GM21717 (cell line): ENCODE measurements around the gene GNA12.

Experiments used
- ATAC-seq: cut with Tn5 transposase; IDR thresholded peaks from one replicate; pipeline ENCODE4 v1.9.1; 2021; ENCODE audit warnings: mild to moderate bottlenecking, moderate library complexity; ENCODE audit not compliant: unreplicated experiment

GNA12 gene, protein sequence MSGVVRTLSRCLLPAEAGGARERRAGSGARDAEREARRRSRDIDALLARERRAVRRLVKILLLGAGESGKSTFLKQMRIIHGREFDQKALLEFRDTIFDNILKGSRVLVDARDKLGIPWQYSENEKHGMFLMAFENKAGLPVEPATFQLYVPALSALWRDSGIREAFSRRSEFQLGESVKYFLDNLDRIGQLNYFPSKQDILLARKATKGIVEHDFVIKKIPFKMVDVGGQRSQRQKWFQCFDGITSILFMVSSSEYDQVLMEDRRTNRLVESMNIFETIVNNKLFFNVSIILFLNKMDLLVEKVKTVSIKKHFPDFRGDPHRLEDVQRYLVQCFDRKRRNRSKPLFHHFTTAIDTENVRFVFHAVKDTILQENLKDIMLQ

DNA sequence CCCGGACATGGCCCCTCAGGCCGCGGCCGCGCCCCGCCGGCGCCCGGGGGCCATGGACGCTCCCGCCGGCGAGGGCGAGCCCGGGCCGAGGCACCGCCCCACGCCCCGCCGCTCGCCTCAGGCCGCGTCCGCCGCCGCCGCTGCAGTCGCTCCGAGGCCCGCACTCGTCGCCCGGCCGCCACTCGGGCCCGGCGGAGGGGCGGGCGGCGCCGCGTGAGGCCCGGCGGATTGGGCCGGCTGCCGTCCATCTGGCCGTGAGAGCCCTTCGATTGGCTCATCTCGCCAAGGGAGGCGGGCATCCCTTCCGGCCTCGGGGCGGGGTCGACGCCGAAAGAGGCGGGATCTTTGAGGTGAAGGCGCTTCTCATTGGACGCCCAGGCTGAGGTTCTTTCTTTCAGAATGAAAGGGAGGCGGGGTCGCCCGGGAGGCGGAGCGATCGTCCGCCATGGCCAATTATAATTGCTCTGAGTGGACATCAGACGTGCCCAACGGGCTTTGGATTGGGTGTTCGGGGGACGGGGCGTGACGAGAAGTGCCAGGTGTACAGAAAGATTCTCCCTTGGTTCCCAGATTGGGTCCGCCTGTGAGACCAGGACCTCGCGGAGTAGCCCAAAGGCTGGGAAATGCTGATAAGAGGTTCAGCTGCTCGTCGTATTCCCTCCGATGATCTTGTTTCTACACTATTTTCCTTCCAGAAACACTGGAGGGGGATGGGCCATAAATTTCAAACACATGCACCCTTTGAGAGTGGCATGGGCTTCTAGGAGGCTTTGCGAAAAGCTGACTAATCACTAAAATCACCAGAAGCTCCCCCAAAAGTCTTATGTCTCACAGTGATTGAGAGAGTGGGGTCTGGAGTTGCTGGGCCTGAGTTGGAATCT, at the start of gene GNA12:
Gene GNA12 (minus strand): TSS at position 156 of the 881 bp plus-strand sequence. CDS start 147 bp downstream, at position 9.
- ATAC-seq, result peak; percentile 96

DNA sequence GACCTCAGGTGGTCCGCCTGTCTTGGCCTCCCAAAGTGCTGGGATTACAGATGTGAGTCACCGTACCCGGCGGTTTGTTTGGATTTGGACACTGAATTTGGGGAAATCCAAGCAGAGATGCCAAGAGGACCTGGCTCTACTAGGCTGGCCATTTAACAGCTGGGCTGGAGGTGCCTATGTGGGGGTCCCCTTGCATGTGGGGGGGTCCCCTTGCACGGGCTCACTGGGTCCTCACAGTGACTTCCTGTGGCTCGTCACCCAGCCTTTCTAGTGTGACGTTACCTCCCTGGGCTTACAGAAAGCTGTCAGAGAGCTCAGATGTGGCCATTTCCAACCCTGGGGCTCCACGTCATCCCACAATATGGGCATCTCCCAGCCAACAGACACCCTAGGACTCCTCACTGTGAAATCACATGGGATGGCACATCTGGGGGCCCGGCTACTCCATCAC, 49.3 kb upstream of the GNA12 start:
- ATAC-seq, result no peak

DNA sequence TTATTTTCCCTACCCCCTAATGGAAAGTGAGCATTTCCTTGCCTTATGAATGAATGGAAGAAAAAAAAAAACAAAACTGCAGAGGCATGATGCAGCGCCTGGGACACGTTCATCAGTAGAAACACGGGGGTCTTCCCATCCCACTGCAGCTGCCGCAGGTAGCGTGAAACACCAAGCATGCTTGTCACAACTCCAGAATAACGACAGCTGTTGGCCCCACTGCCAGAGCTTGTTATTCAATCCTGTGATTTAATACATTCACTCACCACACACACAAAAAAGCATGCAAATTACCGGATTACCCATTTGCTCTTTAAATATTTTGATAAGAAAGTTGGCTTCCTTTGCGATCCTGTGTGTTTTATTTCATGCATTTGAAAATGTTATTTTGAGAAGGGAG, 48.4 kb upstream of the GNA12 start:
- no peak for ATAC-seq

- no peak for ATAC-seq
Measured at GRCh38 chr7:2887816-2888215, 43.7 kb upstream of the GNA12 start.

GRCh38 chr7:2886900-2887299, 42.8 kb upstream of the GNA12 start:
- no peak for ATAC-seq

GRCh38 chr7:2886391-2886790, 42.3 kb upstream of the GNA12 start:
- ATAC-seq, result no peak

- no peak for ATAC-seq
Measured at GRCh38 chr7:2884161-2884560, 40.1 kb upstream of the GNA12 start.

GRCh38 chr7:2883101-2883500, 39.0 kb upstream of the GNA12 start:
- ATAC-seq, result no peak

GRCh38 chr7:2882111-2882510, 38.0 kb upstream of the GNA12 start:
- no peak for ATAC-seq

- ATAC-seq, result no peak
Measured at GRCh38 chr7:2880874-2881533, 36.9 kb upstream of the GNA12 start.

DNA sequence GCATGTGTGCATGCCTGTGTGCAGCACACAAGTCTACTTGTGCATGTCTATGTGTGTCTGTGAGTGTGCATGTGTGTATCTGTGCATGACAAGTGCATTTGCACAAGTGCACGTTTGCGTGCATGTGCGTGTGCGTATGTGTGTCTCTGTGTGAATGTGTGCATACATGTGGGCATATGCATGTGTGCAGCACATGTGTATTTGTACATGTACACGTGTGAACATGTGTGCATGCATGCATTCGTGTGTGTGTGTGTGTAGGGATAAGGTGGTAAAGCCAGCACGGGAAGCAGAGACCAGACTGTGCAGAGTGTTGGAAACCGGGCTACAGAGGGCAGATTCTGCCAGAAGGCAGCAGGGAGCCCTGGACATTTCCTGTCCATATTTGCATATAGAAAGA, 35.9 kb upstream of the GNA12 start:
- ATAC-seq, result no peak

GRCh38 chr7:2879354-2879753, 35.2 kb upstream of the GNA12 start:
- no peak for ATAC-seq

- no peak for ATAC-seq
Measured at GRCh38 chr7:2878306-2878705, 34.2 kb upstream of the GNA12 start.

DNA sequence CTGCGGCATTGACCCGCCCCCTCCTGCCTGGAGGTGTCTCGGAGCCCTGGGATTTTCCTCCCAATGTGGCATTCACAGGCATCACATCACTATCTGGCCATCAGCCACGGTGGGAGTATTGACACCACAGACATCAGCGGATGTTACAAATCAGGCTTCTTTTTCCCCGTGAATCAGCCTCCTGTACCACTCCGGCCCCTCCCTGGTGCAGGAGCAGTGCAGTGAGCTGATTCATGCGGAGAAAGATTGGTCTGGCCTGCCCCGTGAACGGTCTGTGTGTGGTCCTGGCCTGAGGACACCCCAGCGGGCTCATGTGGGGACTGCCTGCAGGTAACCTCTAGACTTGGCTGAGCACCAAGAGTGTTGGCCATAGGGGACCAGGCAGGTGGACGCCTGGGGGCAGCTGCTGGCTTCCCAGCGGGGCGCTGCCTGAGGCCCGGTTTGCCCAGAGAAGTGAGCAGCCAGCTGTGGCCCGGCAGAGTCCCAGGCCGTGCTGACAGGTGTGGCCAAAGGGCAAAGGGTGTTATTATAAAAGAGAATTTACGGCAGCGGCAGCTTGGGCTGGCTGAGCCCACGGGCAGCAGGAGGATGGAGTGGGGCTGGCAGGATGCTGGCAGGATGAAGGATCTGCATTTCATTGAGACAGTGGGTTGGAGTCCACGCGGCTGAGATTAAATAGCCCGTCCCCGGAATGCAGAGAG, 32.1 kb upstream of the GNA12 start:
- ATAC-seq, result no peak

DNA sequence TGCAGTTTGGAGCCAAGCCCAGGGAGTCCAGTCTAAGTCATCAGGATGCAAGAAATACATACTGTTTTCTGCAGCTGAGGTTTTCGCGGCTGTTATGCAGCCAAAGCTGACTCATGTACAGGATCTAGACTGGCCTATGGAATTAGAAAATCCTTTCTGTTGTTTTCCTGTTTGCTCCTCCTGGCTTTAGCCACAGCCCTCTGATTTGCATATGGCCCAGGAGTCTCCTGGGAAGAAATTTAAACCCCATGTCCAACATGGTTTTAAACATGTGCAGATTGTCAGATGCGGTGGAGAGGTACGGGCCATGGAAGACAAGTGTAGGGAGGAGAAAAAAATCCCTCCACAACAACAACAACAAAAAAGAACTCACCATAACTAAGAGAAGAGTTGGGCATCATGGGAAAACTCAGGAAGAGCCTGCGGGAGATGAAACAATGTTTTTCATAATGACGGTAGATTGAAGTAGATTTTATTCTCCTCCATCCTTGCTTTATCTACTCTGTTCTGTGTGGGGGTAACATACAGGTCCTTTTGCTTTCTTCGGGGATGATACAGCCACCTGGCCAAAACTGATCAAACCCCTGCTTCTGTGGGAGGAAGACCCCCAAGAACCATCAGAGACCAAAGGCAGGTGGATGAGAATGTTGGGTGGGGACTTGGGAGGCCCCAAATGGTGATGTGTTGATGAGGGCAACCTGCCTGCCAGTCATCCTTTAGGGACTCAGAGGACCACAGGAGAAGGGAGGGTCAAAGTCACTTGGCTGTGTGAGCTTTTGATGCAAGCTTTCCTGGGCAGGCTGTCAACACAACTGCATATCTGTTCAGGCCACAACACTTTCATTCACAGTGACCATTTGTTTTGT, 29.8 kb upstream of the GNA12 start:
- ATAC-seq, result no peak

DNA sequence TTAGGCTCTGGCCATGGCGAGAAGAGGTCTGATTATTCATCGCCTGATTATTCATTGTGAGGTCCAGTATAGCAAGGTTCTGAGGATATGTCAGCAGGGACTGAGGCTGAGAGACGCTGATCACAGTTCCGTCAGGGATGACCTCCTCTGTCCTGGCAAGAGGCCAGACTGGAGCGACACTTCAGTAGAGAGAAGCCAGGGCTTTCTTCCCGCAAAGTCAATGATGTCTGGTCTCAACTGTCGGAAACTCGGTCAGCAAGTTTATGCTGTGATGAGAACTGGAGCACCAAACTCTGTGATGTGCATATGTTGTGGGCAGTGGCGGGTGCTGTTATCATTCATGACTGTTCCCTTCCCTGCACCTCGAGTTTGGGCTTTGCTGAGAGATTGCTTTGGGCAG, 29.0 kb upstream of the GNA12 start:
- ATAC-seq, result no peak

GRCh38 chr7:2872296-2872874, 28.3 kb upstream of the GNA12 start:
- no peak for ATAC-seq

GRCh38 chr7:2870471-2870931, 26.4 kb upstream of the GNA12 start:
- no peak for ATAC-seq

DNA sequence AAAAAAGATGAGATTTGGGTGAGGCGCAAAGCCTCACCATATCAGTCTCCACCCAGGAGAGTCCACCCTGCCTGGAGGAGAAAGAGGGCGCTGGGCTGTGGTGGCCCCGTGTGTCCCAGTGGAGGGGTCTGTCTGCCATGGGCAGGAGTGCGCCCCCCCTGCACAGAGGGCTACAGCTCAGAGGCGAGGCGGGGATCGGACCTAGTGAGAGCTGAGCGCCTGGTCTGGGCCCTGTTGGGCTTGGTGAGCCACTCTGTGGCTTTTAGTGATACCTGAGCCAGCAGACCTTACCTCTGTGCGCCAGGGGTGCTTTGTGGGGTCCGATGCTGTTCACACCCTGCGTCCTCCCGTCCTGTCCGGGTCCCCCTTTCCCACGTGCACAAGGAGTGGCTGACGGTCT, 25.9 kb upstream of the GNA12 start:
- no peak for ATAC-seq
